ENCODE data around the gene ZNF81. TPM values are rescaled to one million over a fixed set of nuclear protein-coding genes. Genes with fewer than 3 reads are reported as not detected.

Gene ZNF81
- total RNA-seq, 1 experiment from 2014 or later: 4.8 TPM

- no peak for TF ChIP-seq CTCF (IDR thresholded peaks at IDR 0.05 in 2 of 3, conservative IDR thresholded peaks at IDR 0.05 in 1 of 3; ENCODE audit: borderline replicate concordance in 1 of 3, insufficient read depth in 1 of 3, low read depth in 2 of 3, low read length in 2 of 3)
These were observed 1.7 kb downstream of the ZNF81 start (continued) for GRCh38 chrX:47838361-47838760.

- H3K4me2 ChIP-seq (ENCODE audit: low read length): no peak overlapping the region
These were observed 3.4 kb downstream of the ZNF81 start for GRCh38 chrX:47840111-47840510.

More at GRCh38 chrX:47840111-47840510, 3.4 kb downstream of the ZNF81 start:
- Histone ChIP-seq H3K4me1 (ENCODE audit: control insufficient read depth in 1 of 2, insufficient read depth in 2 of 2, low read length in 2 of 2) (no peaks in the 10 kb centered on the region), H4K20me1 (ENCODE audit: insufficient read depth) (no peaks in the 10 kb centered on the region), H3K9ac (ENCODE audit: low read length) (no peak overlapping the region), H3K9me2 (ENCODE audit: insufficient read depth) (no peaks in the 10 kb centered on the region), H3K9me3 (ENCODE audit: control insufficient read depth in 1 of 2, insufficient read depth in 1 of 2, low read depth in 1 of 2, low read length in 2 of 2) (no peaks in the 10 kb centered on the region), H3K27ac (ENCODE audit: low read depth, low read length) (no peak overlapping the region), H3K27me3 (ENCODE audit: insufficient read depth, low read length) (no peaks in the 10 kb centered on the region), H2AFZ (ENCODE audit: low read depth, low read length, poor library complexity, severe bottlenecking) (no peak overlapping the region), H3K36me3 (ENCODE audit: control insufficient read depth in 1 of 2, insufficient read depth in 2 of 2, low read length in 2 of 2) (no peaks in the 10 kb centered on the region), H3K4me3 (replicated peaks in 1 of 2; ENCODE audit: low read depth in 1 of 2, low read length in 2 of 2) (no peak overlapping the region), H3K79me2 (ENCODE audit: insufficient read depth, low read length) (no peaks in the 10 kb centered on the region; the same call in 1 of the 2 replicates)
- ChIA-PET CTCF (no interaction called here), RAD21 (ENCODE audit: low non-redundant PET in 1 of 2, low total read pairs in 2 of 2, uncharacterized antibody in 2 of 2, unreplicated experiment in 2 of 2) (no interaction called here), POLR2A (no interaction called here)
- no TSS peak for BruUV-seq (replicated peaks)
- TF ChIP-seq POLR2AphosphoS5 (IDR thresholded peaks at IDR 0.05; ENCODE audit: low read depth, low read length): no peak
- TF ChIP-seq JUND (IDR thresholded peaks at IDR 0.05): no peak
- no peak for TF ChIP-seq ZFX (IDR thresholded peaks at IDR 0.05)
- no peak for TF ChIP-seq EZH2phosphoT487 (IDR thresholded peaks at IDR 0.05; ENCODE audit: borderline replicate concordance)
- no peak for TF ChIP-seq MAX (IDR thresholded peaks at IDR 0.05)
- TF ChIP-seq SIN3A (IDR thresholded peaks at IDR 0.05; ENCODE audit: low read depth): no peak
- no peak for TF ChIP-seq SRF (IDR thresholded peaks at IDR 0.05; ENCODE audit: low read depth)
- TF ChIP-seq CTCF (IDR thresholded peaks at IDR 0.05 in 2 of 3, conservative IDR thresholded peaks at IDR 0.05 in 1 of 3; ENCODE audit: borderline replicate concordance in 1 of 3, insufficient read depth in 1 of 3, low read depth in 2 of 3, low read length in 2 of 3): no peak
- no peak for TF ChIP-seq RAD21 (IDR thresholded peaks at IDR 0.05; ENCODE audit: low read depth)
- no peak for TF ChIP-seq YY1 (IDR thresholded peaks at IDR 0.05; ENCODE audit: extremely low read depth, insufficient replicate concordance, low read depth, low read length)
- no peak for TF ChIP-seq FOSL1 (IDR thresholded peaks at IDR 0.05; ENCODE audit: low read depth)
- ATAC-seq: no peak
- DNase-seq (ENCODE audit: low read depth, low spot score): no peak
- intact Hi-C loops (cut with micrococcal nuclease): no loop called here

Data from HCT116 (cell line).